Measurements from ENCODE around the gene LPCAT2. TPM values are rescaled to one million over a fixed set of nuclear protein-coding genes. Genes with fewer than 3 reads are reported as not detected.

Gene LPCAT2
- total RNA-seq, 2 experiments from 2014 or later: not detected

DNA sequence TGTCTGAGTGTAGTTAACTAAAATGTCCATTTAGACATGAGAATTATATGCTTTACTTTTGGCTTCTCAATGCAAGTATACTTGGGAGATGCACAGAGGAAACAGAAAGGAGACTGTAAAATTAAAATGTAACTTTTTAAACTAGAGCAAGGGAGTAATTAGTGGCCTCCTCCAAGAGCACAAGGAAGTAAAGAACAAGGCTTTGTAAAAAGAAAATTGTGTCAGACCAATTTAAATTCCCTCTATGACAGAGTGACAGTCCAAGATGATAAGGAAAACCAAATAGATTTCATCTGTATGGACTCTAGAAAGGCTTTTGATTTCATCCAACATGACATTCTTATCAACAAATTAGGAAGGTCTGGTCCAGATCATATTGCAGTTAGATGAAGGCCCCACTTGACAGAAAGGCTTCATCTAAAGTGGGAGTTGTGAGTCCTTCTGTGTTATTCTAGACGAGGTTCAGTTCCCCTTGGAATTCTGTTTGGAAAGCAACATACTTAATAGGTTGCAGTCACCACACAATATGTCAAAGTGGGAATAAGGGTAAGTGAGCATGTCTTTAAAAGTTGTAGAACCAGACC, 51.2 kb downstream of the LPCAT2 start:
- no TSS peak for BruUV-seq (replicated peaks)
- ChIA-PET POLR2A (no interaction called here), CTCF (ENCODE audit: unreplicated experiment) (no interaction called here)
- no peaks in the 10 kb centered on the region for H3K4me1 ChIP-seq (ENCODE audit: insufficient read depth, low read length, poor library complexity, severe bottlenecking)
- DNase-seq (ENCODE audit: low spot score): no peak
- no peak overlapping the region for H2AFZ ChIP-seq (ENCODE audit: low read length)
- TF ChIP-seq, protein P1, sequence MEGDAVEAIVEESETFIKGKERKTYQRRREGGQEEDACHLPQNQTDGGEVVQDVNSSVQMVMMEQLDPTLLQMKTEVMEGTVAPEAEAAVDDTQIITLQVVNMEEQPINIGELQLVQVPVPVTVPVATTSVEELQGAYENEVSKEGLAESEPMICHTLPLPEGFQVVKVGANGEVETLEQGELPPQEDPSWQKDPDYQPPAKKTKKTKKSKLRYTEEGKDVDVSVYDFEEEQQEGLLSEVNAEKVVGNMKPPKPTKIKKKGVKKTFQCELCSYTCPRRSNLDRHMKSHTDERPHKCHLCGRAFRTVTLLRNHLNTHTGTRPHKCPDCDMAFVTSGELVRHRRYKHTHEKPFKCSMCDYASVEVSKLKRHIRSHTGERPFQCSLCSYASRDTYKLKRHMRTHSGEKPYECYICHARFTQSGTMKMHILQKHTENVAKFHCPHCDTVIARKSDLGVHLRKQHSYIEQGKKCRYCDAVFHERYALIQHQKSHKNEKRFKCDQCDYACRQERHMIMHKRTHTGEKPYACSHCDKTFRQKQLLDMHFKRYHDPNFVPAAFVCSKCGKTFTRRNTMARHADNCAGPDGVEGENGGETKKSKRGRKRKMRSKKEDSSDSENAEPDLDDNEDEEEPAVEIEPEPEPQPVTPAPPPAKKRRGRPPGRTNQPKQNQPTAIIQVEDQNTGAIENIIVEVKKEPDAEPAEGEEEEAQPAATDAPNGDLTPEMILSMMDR (conservative IDR thresholded peaks at IDR 0.05; ENCODE audit: low read length): no peak
- no peak for TF ChIP-seq EZH2phosphoT487 (IDR thresholded peaks at IDR 0.05; ENCODE audit: borderline replicate concordance, low read depth, low read length)
- no peaks in the 10 kb centered on the region for H3K9me3 ChIP-seq (ENCODE audit: low read length)
- intact Hi-C loops (cut with micrococcal nuclease; ENCODE audit: unreplicated experiment): no loop called here
- H3K36me3 ChIP-seq (ENCODE audit: insufficient read depth, low read length): no peaks in the 10 kb centered on the region
- H4K20me1 ChIP-seq (ENCODE audit: insufficient read depth, low read length): no peaks in the 10 kb centered on the region
- H3K4me2 ChIP-seq (ENCODE audit: low read length): no peak overlapping the region
- no peak overlapping the region for H3K27ac ChIP-seq (ENCODE audit: low read depth, low read length, poor library complexity, severe bottlenecking)
- no peaks in the 10 kb centered on the region for H3K9me2 ChIP-seq (ENCODE audit: insufficient read depth, low read length)
- no peak overlapping the region for H3K4me3 ChIP-seq (ENCODE audit: low read depth, low read length, poor library complexity, severe bottlenecking)
- H3K79me2 ChIP-seq (ENCODE audit: insufficient read depth, low read depth, low read length): no peaks in the 10 kb centered on the region

DNA sequence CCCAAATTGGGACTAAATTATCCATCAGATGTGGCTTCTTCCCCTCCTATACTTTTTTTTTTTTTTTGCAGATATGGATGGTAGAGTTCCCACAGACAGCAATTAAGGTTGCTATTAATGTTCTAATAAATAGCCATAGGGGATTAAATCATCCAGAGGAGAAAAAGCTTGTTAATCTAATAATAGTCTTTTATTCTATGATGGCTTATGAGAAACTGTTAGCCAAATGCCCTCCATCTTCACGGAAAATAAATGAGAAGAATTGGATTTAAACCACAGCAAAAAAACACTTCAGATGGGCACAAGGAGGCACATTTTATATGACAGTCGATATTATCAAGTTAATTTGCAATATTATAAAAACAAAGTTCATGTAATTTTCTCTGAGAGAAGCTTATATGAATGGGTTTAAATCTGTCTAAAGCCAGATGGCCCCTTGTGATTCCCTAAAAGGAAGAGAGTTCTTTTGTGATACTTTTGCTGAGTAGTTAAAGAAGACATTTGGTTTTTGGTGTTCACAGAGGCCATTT, 52.5 kb downstream of the LPCAT2 start:
- no peaks in the 10 kb centered on the region for H3K9me3 ChIP-seq (ENCODE audit: low read length)
- intact Hi-C loops (cut with micrococcal nuclease; ENCODE audit: unreplicated experiment): no loop called here
- H3K4me2 ChIP-seq (ENCODE audit: low read length): no peak overlapping the region
- H4K20me1 ChIP-seq (ENCODE audit: insufficient read depth, low read length): no peaks in the 10 kb centered on the region
- no peaks in the 10 kb centered on the region for H3K79me2 ChIP-seq (ENCODE audit: insufficient read depth, low read depth, low read length)
- no peaks in the 10 kb centered on the region for H3K9me2 ChIP-seq (ENCODE audit: insufficient read depth, low read length)
- H3K4me3 ChIP-seq (ENCODE audit: low read depth, low read length, poor library complexity, severe bottlenecking): no peak overlapping the region
- H2AFZ ChIP-seq (ENCODE audit: low read length): no peak overlapping the region
- TF ChIP-seq, protein P1 (conservative IDR thresholded peaks at IDR 0.05; ENCODE audit: low read length): no peak
- TF ChIP-seq EZH2phosphoT487 (IDR thresholded peaks at IDR 0.05; ENCODE audit: borderline replicate concordance, low read depth, low read length): no peak
- no peaks in the 10 kb centered on the region for H3K36me3 ChIP-seq (ENCODE audit: insufficient read depth, low read length)
- CTCF ChIA-PET (ENCODE audit: unreplicated experiment): no interaction called here
- no TSS peak for BruUV-seq (replicated peaks)
- no peaks in the 10 kb centered on the region for H3K4me1 ChIP-seq (ENCODE audit: insufficient read depth, low read length, poor library complexity, severe bottlenecking)
- no peak for DNase-seq (ENCODE audit: low spot score)
- H3K27ac ChIP-seq (ENCODE audit: low read depth, low read length, poor library complexity, severe bottlenecking): no peak overlapping the region
- POLR2A ChIA-PET: no interaction called here

DNA sequence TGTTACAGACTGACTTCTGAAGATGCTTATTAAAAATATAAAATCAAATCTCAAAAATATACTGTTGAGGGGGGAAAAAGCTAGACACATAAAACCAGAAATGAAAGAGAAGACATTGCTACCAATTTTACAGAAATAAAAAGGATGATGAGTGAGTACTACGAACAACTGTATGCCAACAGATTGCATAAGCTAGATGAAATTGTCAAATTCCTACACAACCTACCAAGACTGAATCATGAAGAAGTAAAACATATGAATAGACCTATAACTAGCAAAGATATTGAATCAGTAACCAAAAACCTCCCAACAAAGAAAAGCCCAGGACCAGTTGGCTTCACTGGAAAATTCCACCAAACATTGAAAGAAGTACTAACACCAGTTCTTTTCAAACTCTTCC, 54.1 kb downstream of the LPCAT2 start:
- Histone ChIP-seq H3K9me2 (ENCODE audit: insufficient read depth, low read length) (no peaks in the 10 kb centered on the region), H3K4me3 (ENCODE audit: low read depth, low read length, poor library complexity, severe bottlenecking) (no peak overlapping the region), H3K79me2 (ENCODE audit: insufficient read depth, low read depth, low read length) (no peaks in the 10 kb centered on the region), H3K9me3 (ENCODE audit: low read length) (no peaks in the 10 kb centered on the region), H3K4me2 (ENCODE audit: low read length) (no peak overlapping the region), H3K4me1 (ENCODE audit: insufficient read depth, low read length, poor library complexity, severe bottlenecking) (no peaks in the 10 kb centered on the region), H4K20me1 (ENCODE audit: insufficient read depth, low read length) (no peaks in the 10 kb centered on the region), H3K36me3 (ENCODE audit: insufficient read depth, low read length) (no peaks in the 10 kb centered on the region), H2AFZ (ENCODE audit: low read length) (no peak overlapping the region), H3K27ac (ENCODE audit: low read depth, low read length, poor library complexity, severe bottlenecking) (no peak overlapping the region)
- no peak for DNase-seq (ENCODE audit: low spot score)
- POLR2A ChIA-PET: no interaction called here
- no TSS peak for BruUV-seq (replicated peaks)
- TF ChIP-seq EZH2phosphoT487 (IDR thresholded peaks at IDR 0.05; ENCODE audit: borderline replicate concordance, low read depth, low read length): no peak
- intact Hi-C loops (cut with micrococcal nuclease; ENCODE audit: unreplicated experiment): no loop called here
- CTCF ChIA-PET (ENCODE audit: unreplicated experiment): no interaction called here

All from OCI-LY7 (cell line).